Gastrocnemius medialis (tissue), 4 donors: ENCODE data around the gene CAMSAP1.

Source experiments
- POLR2A ChIP-seq, 2 donors: fragments of 450-650 bp; IDR thresholded peaks; one replicate each; pipeline ENCODE4 v1.6.1; 2017; ENCODE audit warnings: antibody characterized with exemption in 2 of 2, mild to moderate bottlenecking in 2 of 2, moderate library complexity in 2 of 2
- TF ChIP-seq, protein P1 (sequence below), 5 experiments: fragments of 450-650 bp in 3 of 5; fragments of 200-600 bp in 2 of 5; sonication (generic) in 2 of 5; IDR thresholded peaks in 4 of 5; conservative IDR thresholded peaks in 1 of 5; 1 replicate in 4 of 5; 2 replicates in 1 of 5; pipeline ENCODE4 v1.5.1; 2016 to 2019; ENCODE audit warnings: antibody characterized with exemption in 5 of 5, mild to moderate bottlenecking in 3 of 5, moderate library complexity in 3 of 5

GRCh38 chr9:135809166-135809565 is 98.2 kb downstream of the CAMSAP1 start:
- TF ChIP-seq, protein P1, sequence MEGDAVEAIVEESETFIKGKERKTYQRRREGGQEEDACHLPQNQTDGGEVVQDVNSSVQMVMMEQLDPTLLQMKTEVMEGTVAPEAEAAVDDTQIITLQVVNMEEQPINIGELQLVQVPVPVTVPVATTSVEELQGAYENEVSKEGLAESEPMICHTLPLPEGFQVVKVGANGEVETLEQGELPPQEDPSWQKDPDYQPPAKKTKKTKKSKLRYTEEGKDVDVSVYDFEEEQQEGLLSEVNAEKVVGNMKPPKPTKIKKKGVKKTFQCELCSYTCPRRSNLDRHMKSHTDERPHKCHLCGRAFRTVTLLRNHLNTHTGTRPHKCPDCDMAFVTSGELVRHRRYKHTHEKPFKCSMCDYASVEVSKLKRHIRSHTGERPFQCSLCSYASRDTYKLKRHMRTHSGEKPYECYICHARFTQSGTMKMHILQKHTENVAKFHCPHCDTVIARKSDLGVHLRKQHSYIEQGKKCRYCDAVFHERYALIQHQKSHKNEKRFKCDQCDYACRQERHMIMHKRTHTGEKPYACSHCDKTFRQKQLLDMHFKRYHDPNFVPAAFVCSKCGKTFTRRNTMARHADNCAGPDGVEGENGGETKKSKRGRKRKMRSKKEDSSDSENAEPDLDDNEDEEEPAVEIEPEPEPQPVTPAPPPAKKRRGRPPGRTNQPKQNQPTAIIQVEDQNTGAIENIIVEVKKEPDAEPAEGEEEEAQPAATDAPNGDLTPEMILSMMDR (IDR thresholded peaks at IDR 0.05 in 4 of 5, conservative IDR thresholded peaks at IDR 0.05 in 1 of 5) = no peak
- TF ChIP-seq POLR2A (IDR thresholded peaks at IDR 0.05) = no peak
